GM23338 (cell line): Measurements from ENCODE around the gene MYLK3.

Experiments
- CREB1 ChIP-seq: fragments of 250-450 bp; sonication (Bioruptor Pico); IDR thresholded peaks from 2 replicates; pipeline ENCODE4 v1.5.0; 2020; ENCODE audit warnings: low read depth, mild to moderate bottlenecking, moderate library complexity
- CTCF ChIP-seq, 2 experiments: fragments of 200-600 bp in 1 of 2; sonication (generic) in 1 of 2; conservative IDR thresholded peaks; 2 replicates each; pipeline versions ENCODE4 v1.5.1 to v1.6.1; 2016 to 2017; ENCODE audit warnings: antibody characterized with exemption in 2 of 2, low read depth in 2 of 2, mild to moderate bottlenecking in 2 of 2, moderate library complexity in 1 of 2
- EZH2 ChIP-seq: fragments of 200-600 bp; sonication (generic); IDR thresholded peaks from one replicate; pipeline ENCODE4 v1.8.0; 2017; ENCODE audit warnings: antibody characterized with exemption, mild to moderate bottlenecking, low read depth; ENCODE audit not compliant: unreplicated experiment
- EZH2phosphoT487 ChIP-seq: fragments of 200-600 bp; sonication (generic); IDR thresholded peaks from one replicate; pipeline ENCODE4 v1.8.1; 2018; ENCODE audit warnings: antibody characterized with exemption; ENCODE audit not compliant: unreplicated experiment
- JUNB ChIP-seq: IDR thresholded peaks from one replicate; pipeline ENCODE4 v1.6.1; 2016; ENCODE audit warnings: antibody characterized with exemption; ENCODE audit not compliant: unreplicated experiment
- POLR2AphosphoS5 ChIP-seq: IDR thresholded peaks from 2 replicates; pipeline ENCODE4 v1.6.1; 2016; ENCODE audit warnings: antibody characterized with exemption, low read depth
- REST ChIP-seq: IDR thresholded peaks from one replicate; pipeline ENCODE4 v1.6.1; 2018; ENCODE audit warnings: antibody characterized with exemption; ENCODE audit not compliant: unreplicated experiment
- ZNF462 ChIP-seq: fragments of 250-450 bp; sonication (Bioruptor Pico); IDR thresholded peaks from 2 replicates; pipeline ENCODE4 v1.5.0; 2020; ENCODE audit warnings: mild to moderate bottlenecking, moderate library complexity

GRCh38 chr16:46712911-46713310 is 35.2 kb downstream of the MYLK3 start:
- TF ChIP-seq CTCF (conservative IDR thresholded peaks at IDR 0.05; ENCODE audit: low read depth in 2 of 2) (no peak), EZH2 (no peak), JUNB (no peak), ZNF462 (CRISPR knock-in tag) (no peak), CREB1 (CRISPR knock-in tag) (no peak), EZH2phosphoT487 (no peak), REST (no peak), POLR2AphosphoS5 (no peak)
